BLaER1 (cell line): ENCODE data around the gene NUP98.

Experiments
- H3K27ac ChIP-seq: shearing (Covaris generic); formaldehyde crosslinking; 2 replicates; pipeline ENCODE4 v1.8.1; 2022
- H3K27me3 ChIP-seq: shearing (Covaris generic); formaldehyde crosslinking; 2 replicates; pipeline ENCODE4 v1.8.1; 2022
- H3K36me3 ChIP-seq: shearing (Covaris generic); formaldehyde crosslinking; 2 replicates; pipeline ENCODE4 v1.8.1; 2022
- H3K4me1 ChIP-seq: shearing (Covaris generic); formaldehyde crosslinking; 2 replicates; pipeline ENCODE4 v1.8.1; 2022
- H3K4me2 ChIP-seq: shearing (Covaris generic); formaldehyde crosslinking; 2 replicates; pipeline ENCODE4 v1.8.1; 2022
- H3K4me3 ChIP-seq: shearing (Covaris generic); formaldehyde crosslinking; 2 replicates; pipeline ENCODE4 v1.8.1; 2022
- H3K9ac ChIP-seq: shearing (Covaris generic); formaldehyde crosslinking; 2 replicates; pipeline ENCODE4 v1.8.1; 2022
- H3K9me3 ChIP-seq: shearing (Covaris generic); formaldehyde crosslinking; 2 replicates; pipeline ENCODE4 v1.8.1; 2022
- H4K20me1 ChIP-seq: shearing (Covaris generic); formaldehyde crosslinking; 2 replicates; pipeline ENCODE4 v1.8.1; 2022
- Cebpa-rat ChIP-seq: shearing (Covaris generic); IDR thresholded peaks from 2 replicates; pipeline ENCODE4 v1.8.1; 2022

NUP98 gene

DNA sequence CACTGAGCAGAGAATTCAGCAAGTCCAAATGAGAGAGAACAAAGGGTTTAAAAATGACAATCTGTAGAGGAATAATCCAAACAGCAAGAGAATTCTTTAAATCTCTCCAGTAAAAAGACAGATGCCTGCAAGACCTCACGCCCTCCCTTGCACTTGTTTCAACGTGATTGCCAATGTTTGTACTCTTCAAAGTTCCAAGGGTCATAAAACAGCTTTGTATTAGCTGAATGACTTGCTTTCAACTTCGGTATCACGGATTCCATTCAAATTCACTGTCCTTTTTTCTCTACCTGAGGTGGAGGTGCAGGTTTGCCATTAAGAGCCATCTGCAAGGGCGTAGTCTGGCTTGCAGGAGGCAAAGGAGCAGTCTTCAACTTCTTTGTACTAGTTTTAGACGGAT lies 85.1 kb downstream of the NUP98 start:
- no peak for TF ChIP-seq Cebpa-rat
- Histone ChIP-seq H3K4me3 (no peak overlapping the region), H4K20me1 (peaks cover 48% of the 10 kb centered on the region), H3K4me1 (no peaks in the 10 kb centered on the region), H3K9ac (no peak overlapping the region), H3K9me3 (no peaks in the 10 kb centered on the region), H3K4me2 (no peak overlapping the region), H3K27me3 (no peaks in the 10 kb centered on the region), H3K36me3 (peaks cover 98% of the 10 kb centered on the region), H3K27ac (no peak overlapping the region)

DNA sequence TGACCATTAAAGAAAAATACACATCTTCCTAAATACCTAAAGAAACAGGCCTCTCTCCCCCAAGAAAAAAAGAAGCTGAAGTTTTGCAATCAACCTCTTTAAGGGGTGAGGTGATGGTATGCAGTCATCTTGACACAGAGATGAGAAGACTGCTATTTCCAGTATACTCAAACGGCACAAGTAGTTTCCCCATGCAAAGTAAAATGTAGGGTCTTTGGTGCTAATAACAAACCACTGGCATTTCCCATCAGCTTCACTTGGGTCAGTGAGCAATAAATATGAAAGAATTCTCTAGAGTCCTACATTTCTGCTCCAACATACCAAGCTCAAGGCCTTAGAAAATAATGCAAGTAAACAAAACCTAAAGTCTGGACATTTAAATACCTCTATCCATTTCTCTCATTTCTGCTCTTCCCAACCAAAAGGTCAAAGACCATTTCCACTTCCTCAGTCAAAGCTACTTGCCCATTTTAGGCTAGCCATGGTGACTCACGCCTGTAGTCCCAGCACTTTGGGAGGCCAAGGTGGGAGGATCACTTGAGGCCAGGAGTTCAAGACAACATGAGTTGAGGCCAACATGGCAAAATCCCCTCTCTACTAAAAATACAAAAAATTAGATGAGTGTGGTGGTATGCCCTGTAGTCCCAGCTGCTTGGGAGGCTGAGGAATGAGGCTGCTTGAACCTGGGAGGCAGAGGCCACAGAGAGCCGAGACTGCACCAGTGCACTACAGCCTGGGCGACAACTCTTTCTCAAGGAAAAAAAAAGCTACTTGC lies 86.7 kb downstream of the NUP98 start:
- no peak overlapping the region for H3K4me2 ChIP-seq
- H3K9ac ChIP-seq = no peak overlapping the region
- peaks cover 97% of the 10 kb centered on the region for H3K36me3 ChIP-seq
- no peak for TF ChIP-seq Cebpa-rat
- peaks cover 48% of the 10 kb centered on the region for H4K20me1 ChIP-seq
- H3K4me1 ChIP-seq = no peaks in the 10 kb centered on the region
- no peaks in the 10 kb centered on the region for H3K27me3 ChIP-seq
- H3K27ac ChIP-seq = no peak overlapping the region
- H3K9me3 ChIP-seq = no peaks in the 10 kb centered on the region
- H3K4me3 ChIP-seq = no peak overlapping the region

GRCh38 chr11:3709977-3710376 lies 87.4 kb downstream of the NUP98 start:
- Histone ChIP-seq H3K4me3 (no peak overlapping the region), H3K27ac (no peak overlapping the region), H4K20me1 (peaks cover 42% of the 10 kb centered on the region), H3K36me3 (peaks cover 97% of the 10 kb centered on the region), H3K4me2 (no peak overlapping the region), H3K27me3 (no peaks in the 10 kb centered on the region), H3K9me3 (no peaks in the 10 kb centered on the region), H3K4me1 (no peaks in the 10 kb centered on the region), H3K9ac (no peak overlapping the region)
- no peak for TF ChIP-seq Cebpa-rat

DNA sequence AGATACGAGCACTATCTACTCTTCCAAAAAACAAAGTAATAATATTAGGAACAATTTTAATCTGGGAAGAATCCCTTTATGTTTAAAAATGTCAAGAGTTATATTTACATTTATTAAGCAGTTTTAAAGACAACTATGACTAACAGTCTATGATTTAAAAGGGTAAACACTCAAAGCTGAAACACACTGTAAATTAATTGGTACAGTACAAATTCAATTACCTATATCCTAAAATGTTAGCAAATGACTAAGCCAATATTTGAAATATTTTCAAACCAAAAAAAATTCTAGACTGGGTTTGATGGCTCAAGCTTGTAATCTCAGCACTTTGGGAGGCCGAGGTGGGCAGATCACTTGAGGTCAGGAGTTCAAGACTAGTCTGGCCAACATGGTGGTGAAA lies 90.2 kb downstream of the NUP98 start:
- Histone ChIP-seq H3K36me3 (peaks cover 96% of the 10 kb centered on the region), H3K27me3 (no peaks in the 10 kb centered on the region), H3K27ac (no peak overlapping the region), H4K20me1 (peaks cover 28% of the 10 kb centered on the region), H3K4me2 (no peak overlapping the region), H3K4me3 (no peak overlapping the region), H3K9ac (no peak overlapping the region), H3K9me3 (no peaks in the 10 kb centered on the region), H3K4me1 (no peaks in the 10 kb centered on the region)
- TF ChIP-seq Cebpa-rat = no peak

DNA sequence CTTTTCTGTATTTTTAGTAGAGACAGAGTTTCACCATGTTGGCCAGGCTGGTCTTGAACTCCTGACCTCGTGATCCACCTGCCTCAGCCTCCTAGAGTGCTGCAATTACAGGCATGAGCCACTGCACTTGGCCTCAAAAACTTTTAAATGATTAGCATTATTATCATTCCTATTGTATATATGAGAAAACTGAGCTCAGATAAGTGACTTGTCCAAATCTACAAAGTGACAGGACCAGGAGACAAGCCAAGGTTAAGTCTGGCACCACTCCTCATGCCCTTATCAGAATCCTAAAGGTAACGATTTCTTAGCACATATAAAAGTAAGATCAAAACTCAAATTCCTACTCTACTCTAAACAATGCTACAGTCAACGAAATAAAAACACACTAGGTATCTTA lies 94.0 kb downstream of the NUP98 start:
- Histone ChIP-seq H3K27me3 (no peaks in the 10 kb centered on the region), H3K27ac (no peak overlapping the region), H3K4me3 (no peak overlapping the region), H3K36me3 (peaks cover 98% of the 10 kb centered on the region), H3K9me3 (no peaks in the 10 kb centered on the region), H3K4me2 (no peak overlapping the region), H3K9ac (no peak overlapping the region), H3K4me1 (no peaks in the 10 kb centered on the region), H4K20me1 (peaks cover 6% of the 10 kb centered on the region; the same call in 1 of the 2 replicates)
- TF ChIP-seq Cebpa-rat = no peak

DNA sequence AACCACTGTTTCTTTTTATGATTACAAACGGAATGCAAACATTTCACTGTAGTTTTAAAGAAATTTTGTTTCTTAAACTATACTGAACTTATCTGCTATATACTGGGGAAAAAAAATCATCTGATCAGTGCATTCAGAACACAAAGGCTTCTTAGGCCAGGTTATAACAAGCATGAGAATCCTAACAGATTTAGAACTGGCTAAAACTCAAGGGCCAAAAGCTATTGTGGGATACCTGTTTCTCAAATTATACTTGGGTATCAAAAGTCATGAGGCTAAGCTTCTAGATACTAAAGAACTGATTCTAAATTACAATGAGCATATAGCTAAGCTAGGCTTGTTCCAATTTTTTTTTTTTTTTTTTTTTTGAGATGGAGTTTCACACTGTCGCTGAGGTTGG lies 96.4 kb downstream of the NUP98 start:
- Histone ChIP-seq H3K36me3 (peaks cover 97% of the 10 kb centered on the region), H3K9ac (no peak overlapping the region), H3K27ac (no peak overlapping the region)

GRCh38 chr11:3700410-3700809 lies 96.9 kb downstream of the NUP98 start:
- H4K20me1 ChIP-seq = peaks cover 6% of the 10 kb centered on the region; the same call in 1 of the 2 replicates
- no peak for TF ChIP-seq Cebpa-rat
- H3K4me1 ChIP-seq = no peaks in the 10 kb centered on the region
- no peaks in the 10 kb centered on the region for H3K9me3 ChIP-seq
- no peak overlapping the region for H3K9ac ChIP-seq
- H3K36me3 ChIP-seq = peaks cover 97% of the 10 kb centered on the region
- no peak overlapping the region for H3K4me3 ChIP-seq
- H3K4me2 ChIP-seq = no peak overlapping the region
- H3K27me3 ChIP-seq = no peaks in the 10 kb centered on the region
- no peak overlapping the region for H3K27ac ChIP-seq

More for the DNA sequence above, 96.4 kb downstream of the NUP98 start:
- no peaks in the 10 kb centered on the region for H3K27me3 ChIP-seq
- no peak for TF ChIP-seq Cebpa-rat
- no peaks in the 10 kb centered on the region for H3K4me1 ChIP-seq
- peaks cover 6% of the 10 kb centered on the region; the same call in 1 of the 2 replicates for H4K20me1 ChIP-seq
- no peak overlapping the region for H3K4me3 ChIP-seq
- H3K9me3 ChIP-seq = no peaks in the 10 kb centered on the region
- H3K4me2 ChIP-seq = no peak overlapping the region

DNA sequence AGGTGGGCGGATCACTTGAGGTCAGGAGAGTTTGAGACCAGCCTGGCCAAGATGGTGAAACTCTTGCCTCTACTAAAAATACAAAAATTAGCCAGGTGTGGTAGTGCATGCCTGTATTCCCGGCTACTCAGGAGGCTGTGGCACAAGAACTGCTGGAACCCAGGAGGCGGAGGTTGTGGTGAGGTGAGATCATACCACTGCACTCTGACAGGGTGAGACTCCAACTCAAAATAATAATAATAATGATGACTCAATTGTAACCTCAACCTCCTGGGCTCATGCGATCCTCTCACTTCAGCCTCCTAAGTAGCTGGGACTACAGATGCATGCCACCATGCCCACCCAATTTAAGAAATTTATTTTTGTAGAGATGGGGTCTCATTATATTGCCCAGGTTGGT lies 110.6 kb downstream of the NUP98 start:
- no peak overlapping the region for H3K27ac ChIP-seq
- TF ChIP-seq Cebpa-rat = no peak
- H3K4me1 ChIP-seq = no peaks in the 10 kb centered on the region
- H4K20me1 ChIP-seq = peaks cover 12% of the 10 kb centered on the region
- no peak overlapping the region for H3K4me3 ChIP-seq
- no peak overlapping the region for H3K9ac ChIP-seq
- peaks cover 100% of the 10 kb centered on the region for H3K36me3 ChIP-seq
- H3K9me3 ChIP-seq = no peaks in the 10 kb centered on the region
- no peak overlapping the region for H3K4me2 ChIP-seq
- H3K27me3 ChIP-seq = no peaks in the 10 kb centered on the region

- Histone ChIP-seq H3K27me3 (no peaks in the 10 kb centered on the region), H3K9me3 (no peaks in the 10 kb centered on the region), H3K36me3 (peaks cover 100% of the 10 kb centered on the region)
Measured at GRCh38 chr11:3685923-3686322, 111.4 kb downstream of the NUP98 start.

DNA sequence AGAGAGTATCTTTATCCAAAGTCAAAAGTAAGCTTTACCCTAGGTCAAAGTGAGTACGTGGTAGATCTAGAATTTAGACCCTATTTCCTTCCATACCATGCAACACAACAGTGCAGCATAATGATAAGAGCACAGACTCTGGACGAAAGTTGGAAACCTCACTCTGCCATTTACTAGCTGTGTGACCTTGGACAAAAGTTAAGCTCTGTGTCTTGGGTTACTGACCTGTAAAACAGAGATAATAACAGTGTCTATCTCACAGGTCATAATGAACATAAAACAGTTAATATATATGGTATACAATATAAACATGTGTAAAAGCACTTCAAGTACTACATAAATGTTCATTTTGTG lies 112.6 kb downstream of the NUP98 start:
- Histone ChIP-seq H4K20me1 (peaks cover 12% of the 10 kb centered on the region; the same call in 1 of the 2 replicates), H3K9me3 (no peaks in the 10 kb centered on the region), H3K4me3 (no peak overlapping the region), H3K27ac (no peak overlapping the region), H3K4me1 (no peaks in the 10 kb centered on the region), H3K27me3 (no peaks in the 10 kb centered on the region), H3K9ac (no peak overlapping the region), H3K36me3 (peaks cover 100% of the 10 kb centered on the region), H3K4me2 (no peak overlapping the region)
- no peak for TF ChIP-seq Cebpa-rat

More at GRCh38 chr11:3685923-3686322, 111.4 kb downstream of the NUP98 start:
- TF ChIP-seq Cebpa-rat = no peak
- Histone ChIP-seq H3K4me1 (no peaks in the 10 kb centered on the region), H3K4me2 (no peak overlapping the region), H3K9ac (no peak overlapping the region), H4K20me1 (peaks cover 12% of the 10 kb centered on the region; the same call in 1 of the 2 replicates), H3K4me3 (no peak overlapping the region), H3K27ac (no peak overlapping the region)
